DMS 273 treated with DMSO at 0.1 percent for 48 hours (cell line): ENCODE measurements around the gene METTL21C.
A peak's percentile ranks its signal among the peaks of the same experiment; 100 is the strongest.

Source experiments
- DNase-seq: peaks from one replicate; lab custom pipeline; 2025; lab: John Stamatoyannopoulos, UW

METTL21C gene

DNA sequence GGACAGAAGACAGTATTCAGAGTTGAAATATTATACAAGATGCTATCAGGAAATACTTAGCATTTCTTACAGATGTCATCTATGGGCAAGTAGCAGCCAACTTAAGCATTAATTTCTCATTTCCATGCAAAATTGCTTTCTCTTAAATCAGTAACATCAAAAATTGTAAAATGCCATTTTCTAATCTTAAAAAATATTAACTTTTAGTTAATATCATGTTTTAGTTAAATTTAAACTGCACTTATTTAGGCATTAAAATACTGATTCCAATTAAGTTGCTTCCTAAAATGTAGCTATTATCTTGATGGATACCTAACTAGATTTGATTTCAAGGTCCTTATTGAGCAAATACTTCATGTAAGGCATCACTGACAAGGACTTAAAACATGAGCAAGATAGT, 27.8 kb downstream of the METTL21C start:
- no peak for DNase-seq

GRCh38 chr13:102659168-102659713, 35.6 kb downstream of the METTL21C start:
- no peak for DNase-seq

DNA sequence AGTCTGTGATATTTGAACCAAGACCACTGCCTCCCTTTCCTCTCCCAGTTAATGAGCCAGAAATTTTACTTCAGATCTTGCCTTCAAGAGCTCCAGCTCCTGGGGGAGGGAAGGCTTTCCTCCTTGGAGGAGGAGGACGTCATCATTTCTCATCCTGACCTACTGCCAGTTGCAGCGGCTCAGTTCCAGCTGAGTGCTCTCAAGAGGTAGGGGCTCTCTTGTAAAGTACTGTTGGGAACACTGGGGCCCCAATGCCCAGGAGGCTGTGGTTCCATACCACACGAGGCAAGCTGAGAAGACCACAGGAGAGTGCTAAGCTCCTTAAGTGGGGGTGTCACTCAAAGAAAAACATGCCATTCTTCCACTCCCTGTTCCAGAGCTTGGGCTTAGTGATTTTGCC, 36.2 kb downstream of the METTL21C start:
- no peak for DNase-seq

DNA sequence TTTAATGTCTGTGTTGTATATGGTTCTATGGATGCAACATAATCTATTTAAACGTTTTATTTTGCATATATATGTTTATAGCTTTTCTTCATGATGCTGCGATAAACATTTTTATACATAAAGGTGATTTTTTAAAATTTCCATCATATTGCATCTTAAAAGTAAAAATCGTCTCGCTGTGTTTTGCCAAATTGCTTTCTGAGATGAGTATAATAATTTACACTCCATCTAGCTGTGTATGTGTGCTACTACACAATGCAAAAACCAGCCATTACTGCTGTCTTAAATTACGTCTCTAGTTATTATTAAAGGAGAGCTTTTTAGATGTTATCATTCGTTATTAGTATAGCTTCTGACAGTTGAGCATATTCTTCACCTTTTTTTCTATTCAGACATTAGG, 37.2 kb downstream of the METTL21C start:
- DNase-seq, result no peak

DNA sequence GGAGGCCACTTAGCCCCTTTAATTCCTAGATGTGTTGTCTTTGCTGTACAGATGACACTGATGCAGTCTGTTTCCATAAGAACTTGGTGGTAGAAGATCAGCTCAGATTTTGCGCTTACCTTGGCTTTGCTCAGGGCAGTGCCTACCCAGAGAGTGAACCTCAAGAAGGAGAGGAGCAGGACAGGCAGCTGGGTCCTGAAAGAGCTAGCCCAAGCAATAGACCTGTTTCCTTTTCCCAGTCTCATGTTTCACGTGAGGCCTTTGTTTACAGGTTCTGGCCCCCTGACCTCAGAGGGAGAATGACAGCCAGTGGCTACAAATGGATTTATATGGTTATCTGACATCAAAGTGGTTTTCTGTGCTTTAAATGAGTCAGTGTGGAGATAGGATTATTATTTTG, 40.1 kb downstream of the METTL21C start:
- no peak for DNase-seq

DNA sequence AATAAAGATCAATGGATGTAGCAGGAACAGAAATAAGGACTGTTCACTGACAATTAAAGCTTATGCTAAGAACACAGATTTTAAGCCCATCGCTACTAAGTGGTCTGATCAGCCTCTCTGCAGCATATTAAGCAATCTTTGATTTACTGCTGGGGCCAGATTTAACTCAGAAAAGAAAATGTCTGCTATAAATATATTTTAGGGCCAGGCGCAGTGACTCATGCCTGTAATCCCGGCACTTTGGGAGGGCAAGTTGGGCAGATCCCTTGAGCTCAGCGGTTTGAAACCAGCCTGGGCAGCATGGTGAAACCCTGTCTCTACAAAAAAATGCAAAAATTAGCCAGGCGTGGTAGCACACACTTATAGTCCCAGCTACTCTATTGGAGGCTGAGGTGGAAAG, 43.0 kb downstream of the METTL21C start:
- DNase-seq, result no peak

- no peak for DNase-seq
Measured at GRCh38 chr13:102651392-102651791, 43.5 kb downstream of the METTL21C start.

DNA sequence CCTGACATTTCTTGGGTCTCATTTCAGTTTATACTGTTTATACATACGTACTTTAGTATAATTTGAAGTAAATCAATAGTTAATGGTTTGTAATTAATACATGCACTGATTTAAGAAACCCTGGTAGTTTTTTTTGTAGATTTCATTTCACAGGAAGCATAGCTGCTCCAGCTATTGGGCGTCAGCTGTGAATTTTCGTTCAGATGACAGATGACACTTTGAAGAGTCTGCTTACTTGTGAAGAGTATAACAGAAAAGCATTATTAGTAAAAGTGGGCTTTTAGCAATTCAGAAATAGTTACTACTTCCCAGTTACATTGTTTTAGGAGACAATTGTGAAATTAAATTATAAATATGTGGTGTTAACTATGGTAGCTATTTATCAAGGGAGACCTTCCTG, 44.4 kb downstream of the METTL21C start:
- no peak for DNase-seq

- DNase-seq, result no peak
Measured at GRCh38 chr13:102648046-102648445, 46.8 kb downstream of the METTL21C start.

DNA sequence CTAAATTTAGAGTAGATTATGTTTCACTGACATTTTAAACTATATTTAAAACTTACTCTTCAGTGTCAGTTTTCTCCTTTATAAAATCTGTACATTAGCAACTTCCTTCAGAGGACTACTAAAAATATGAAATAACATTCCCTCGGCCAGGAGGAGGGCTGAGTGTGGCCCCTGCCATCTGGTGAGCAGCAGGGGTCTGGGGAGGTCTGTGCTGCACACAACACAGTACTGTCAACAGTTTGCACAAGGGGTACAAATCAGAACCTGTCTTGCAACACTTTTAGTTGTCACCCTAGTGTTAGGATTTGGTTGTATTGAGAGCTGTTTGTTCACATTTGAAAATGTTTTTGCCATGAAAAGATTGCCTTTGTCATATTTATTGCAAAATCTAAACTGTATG, 49.1 kb downstream of the METTL21C start:
- DNase-seq, result peak; percentile 4

DNA sequence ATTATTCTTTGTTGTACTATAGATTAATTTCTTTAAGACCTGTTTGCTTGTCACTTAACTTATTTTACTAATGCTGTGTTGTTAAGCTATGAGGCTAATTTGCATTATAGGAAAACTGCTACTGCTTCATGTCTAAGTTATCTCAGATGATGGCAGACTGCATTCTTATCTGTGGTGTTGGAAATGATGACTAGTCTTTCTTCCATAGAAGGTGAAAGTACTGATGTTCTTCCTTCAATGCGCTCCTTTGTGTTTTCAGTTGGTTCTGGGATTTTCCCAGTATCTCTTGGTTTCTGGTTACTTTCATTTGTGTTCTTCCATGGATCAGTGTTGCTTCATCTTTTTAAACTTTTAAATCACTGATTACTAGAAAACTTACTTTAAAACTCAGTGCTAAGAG, 51.2 kb downstream of the METTL21C start:
- no peak for DNase-seq

GRCh38 chr13:102642475-102642874, 52.4 kb downstream of the METTL21C start:
- DNase-seq, result peak; percentile 59

DNA sequence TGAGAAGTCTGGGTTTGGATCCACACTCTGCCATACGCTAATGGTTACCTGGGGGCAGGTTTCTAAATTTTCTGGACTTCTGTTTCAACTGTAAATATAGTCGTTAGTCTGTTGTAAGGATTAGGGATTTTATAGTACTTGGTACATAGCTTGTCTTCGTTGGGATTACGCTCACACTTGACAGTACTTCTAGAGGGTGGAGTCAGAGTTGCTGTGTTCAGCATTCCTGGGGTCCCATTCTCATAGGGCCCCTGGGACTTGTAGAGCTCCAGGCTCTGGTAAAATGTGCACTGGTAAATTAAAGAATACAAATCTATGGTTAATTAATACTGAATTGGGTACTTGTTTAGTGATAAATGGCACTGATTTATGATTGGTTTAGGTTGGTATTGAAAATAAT, 52.8 kb downstream of the METTL21C start:
- no peak for DNase-seq

GRCh38 chr13:102638741-102639140, 56.1 kb downstream of the METTL21C start:
- DNase-seq, result no peak
